Stimulated activated CD4-positive, alpha-beta T cell treated with anti-CD3 and anti-CD28 coated beads, Interleukin-4, amount 100 ng/mL, for 4 hours (primary cell): ENCODE data around the gene TANGO2.

ENCODE experiments used
- DNase-seq, 2 experiments: peaks; one replicate each; pipeline ENCODE4 v3.0.0-alpha.2; 2020

TANGO2 gene

GRCh38 chr22:19984201-19984753 lies 36.6 kb upstream of the TANGO2 start:
- DNase-seq: no peak

DNA sequence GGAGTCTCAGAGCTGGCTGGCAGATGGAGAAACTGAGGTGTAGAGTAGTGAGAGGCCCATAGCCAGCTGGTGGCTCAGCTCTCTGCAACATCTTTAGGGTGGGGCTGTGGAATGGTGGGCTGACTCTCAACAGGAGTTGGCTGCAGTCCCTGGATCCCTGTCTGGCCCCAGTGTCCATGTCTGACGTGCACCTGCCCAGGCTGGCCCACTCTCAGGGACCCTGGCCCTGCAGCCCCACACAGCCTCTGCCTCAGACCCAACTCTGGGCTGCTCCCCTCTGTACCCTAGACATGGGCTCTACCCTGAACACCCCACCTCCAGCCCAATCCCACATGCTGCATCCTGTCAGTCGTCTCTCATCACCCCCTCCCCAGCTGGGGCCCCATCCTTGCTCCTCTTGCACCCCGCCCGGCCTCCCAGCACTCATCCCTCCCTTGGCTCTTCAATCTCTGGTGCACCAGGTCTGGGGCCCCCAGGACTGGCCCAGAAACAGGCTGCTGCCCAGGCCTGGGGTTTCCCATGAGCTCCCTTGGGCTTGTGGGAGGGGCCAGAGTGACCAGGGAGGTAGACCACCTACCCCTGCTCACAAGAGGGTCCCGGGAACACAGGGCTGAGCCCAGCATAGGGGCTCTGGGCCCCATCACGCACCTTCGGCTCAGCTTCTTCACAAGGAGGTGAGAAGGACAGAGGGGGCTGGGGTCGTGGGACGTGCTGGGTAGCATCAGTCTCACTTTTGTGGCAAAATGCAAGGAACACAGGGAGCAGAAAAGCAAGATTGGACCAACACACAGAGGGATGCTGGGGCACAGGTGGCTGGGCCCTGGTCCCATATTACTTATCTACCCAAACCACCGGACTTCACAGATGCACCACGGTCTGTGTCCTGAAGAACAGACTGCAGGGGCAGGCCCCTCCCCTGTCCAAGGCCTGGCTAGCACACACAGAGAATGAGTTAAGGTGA lies 35.8 kb upstream of the TANGO2 start:
- DNase-seq: no peak

- no peak for DNase-seq
Measured at GRCh38 chr22:19986011-19986409, 34.9 kb upstream of the TANGO2 start.

DNA sequence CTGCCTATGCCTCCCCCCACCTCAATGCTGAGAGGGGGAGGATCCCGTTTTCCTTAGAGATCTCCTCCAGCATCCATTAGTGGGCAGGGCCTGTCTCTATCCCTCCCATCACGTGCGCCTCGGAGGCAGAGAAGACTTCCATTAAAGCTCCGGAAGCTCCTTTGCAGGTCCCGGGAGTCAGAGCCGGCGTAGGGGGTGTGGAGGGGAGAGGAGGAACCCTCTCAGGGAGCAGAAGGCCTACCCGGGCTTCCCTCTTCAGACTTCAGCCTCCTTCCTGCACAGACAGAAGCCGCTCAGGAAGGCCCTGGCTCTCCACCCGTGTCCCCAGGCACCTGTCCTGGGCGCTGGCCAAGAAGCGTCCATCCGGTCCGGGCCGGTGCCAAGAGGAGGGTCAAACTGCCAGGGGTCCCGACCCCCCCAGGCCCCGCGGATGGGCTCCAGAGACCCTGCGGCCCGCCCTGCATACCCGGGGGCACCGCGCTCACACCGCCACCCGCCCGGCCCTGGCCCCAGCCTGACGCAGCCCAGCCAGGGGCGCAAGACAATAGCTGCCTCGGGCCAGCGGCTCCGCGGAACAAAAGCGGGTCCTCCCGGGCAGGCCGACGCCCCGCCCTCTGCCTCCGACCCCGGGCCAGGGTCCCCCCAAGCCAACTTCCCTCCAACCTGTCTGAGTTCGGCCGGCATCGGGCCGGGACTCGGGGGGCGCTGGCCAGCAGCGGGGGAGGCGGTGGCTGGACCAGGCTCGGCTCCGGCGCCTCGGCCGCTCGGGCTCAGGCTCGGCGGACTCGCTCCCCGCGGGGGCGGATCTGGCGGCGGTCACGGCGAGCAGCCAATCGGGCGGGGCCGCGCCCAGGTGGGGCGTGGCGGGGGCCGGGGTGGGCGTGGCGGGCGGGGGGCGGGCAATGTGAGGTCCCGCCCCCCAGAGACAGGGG lies 34.2 kb upstream of the TANGO2 start:
- peak; percentile 33 to 58 for DNase-seq

- no peak for DNase-seq
Measured at GRCh38 chr22:19987394-19988306, 33.3 kb upstream of the TANGO2 start.

- DNase-seq: no peak
Measured at GRCh38 chr22:19988331-19988808, 32.5 kb upstream of the TANGO2 start.

- no peak for DNase-seq
Measured at GRCh38 chr22:19988965-19989724, 31.8 kb upstream of the TANGO2 start.

DNA sequence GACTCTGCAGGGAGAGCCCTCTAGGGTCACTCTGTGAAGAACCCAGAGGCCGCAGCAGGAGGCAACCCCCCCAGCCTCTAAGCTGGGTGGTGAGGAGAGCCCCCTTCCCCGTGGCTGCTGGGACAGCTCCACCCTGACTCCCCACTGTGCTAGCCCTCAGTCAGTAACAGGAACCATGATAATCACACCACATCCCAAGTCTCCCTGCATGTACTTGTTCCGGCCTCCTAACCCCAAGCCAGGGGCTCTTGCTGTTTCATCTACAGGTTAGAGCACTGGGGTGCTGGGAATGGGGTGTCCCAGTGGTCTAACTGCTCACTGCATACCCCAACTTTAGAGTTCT lies 31.2 kb upstream of the TANGO2 start:
- no peak for DNase-seq

GRCh38 chr22:19990188-19990587 lies 30.7 kb upstream of the TANGO2 start:
- DNase-seq: no peak

DNA sequence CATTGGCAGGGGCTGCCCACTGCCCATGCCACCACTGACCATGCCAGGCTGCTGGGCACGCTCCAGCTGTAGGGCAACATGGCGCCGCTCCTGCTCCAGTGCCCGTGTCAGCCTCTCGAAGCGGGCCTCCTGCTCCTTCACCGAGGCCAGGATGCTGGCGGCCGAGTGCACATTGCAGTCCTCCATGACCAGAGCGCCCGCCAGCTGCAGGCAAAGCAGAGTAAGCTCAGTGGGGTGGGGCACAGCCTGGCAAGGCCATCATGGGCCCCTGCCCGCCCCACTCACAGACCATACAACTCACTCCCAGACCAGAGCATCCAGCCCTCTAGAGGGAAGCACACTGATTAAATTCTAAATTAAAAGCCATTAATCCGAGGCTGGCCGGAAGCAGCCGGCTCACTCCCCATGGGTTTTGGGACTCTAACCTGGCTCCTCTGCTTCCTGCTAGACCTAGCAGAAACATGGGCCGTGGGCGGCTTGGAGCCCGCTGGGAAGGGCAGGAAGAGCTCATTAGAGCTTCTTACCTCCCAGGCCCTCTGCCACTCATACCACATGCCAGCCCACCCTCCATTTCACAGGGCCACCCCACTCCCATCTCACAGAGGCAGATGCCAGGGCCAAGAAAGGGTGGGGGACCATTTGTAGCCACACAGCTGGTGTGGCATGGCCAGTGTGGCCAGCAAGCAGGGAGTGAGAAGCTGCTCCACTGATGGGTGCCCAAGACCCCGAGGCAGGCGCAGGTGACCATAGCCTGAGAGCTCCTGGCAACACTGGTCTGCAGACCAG lies 30.1 kb upstream of the TANGO2 start:
- DNase-seq: no peak

DNA sequence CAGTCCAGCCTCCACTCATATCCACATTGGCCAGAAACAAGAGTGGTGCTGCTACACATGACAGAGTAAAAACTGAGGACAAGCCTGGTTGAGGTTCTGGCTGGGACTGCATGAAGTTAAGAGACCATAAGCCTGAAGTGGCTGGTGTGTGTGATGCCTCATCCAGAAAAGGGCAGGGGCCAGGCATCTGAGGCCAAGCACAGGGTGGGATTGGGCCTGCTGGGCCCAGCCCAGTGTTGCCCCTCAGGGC lies 29.6 kb upstream of the TANGO2 start:
- no peak for DNase-seq

GRCh38 chr22:19991645-19992451 lies 29.1 kb upstream of the TANGO2 start:
- DNase-seq: no peak

DNA sequence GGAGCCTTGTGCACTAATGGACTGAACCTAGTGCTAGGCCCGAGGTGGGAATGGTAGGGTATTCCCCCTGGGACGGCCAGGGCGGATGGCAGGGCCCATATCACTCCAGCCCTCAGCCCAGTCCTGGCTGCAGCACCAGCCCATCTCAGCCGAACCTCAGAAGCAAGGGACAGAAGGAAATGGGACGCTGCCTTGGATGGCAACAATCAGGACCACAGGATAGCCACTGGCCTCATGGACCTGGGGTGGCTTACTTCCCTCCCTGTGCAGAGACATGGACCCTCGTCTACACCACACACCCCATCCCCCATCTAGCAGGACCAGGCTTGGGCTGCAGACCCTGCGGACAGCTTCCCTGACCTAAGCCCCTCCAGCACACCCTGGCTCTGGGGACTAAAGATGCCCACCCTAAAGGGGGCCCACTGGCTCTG lies 28.4 kb upstream of the TANGO2 start:
- DNase-seq: no peak

- no peak for DNase-seq
Measured at GRCh38 chr22:19992921-19993355, 28.0 kb upstream of the TANGO2 start.

DNA sequence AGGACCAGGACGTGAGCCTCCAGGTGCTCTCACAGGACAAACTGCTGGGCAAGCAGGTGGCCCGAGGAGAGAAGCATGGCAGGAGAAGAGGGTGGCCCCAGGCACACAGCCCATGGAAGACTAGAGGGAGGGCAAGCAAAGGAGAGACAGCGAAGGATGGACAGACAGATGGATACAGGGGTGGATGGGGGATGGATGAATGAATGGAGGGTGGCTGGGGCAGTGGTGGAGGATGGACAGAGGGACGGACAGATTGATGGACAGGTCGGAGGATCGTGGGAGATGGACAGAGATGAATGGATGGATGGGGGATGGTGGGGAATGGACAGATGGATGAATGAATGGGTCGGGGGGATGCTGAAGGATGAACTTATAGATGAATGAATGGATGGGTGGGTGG lies 27.0 kb upstream of the TANGO2 start:
- DNase-seq: no peak

DNA sequence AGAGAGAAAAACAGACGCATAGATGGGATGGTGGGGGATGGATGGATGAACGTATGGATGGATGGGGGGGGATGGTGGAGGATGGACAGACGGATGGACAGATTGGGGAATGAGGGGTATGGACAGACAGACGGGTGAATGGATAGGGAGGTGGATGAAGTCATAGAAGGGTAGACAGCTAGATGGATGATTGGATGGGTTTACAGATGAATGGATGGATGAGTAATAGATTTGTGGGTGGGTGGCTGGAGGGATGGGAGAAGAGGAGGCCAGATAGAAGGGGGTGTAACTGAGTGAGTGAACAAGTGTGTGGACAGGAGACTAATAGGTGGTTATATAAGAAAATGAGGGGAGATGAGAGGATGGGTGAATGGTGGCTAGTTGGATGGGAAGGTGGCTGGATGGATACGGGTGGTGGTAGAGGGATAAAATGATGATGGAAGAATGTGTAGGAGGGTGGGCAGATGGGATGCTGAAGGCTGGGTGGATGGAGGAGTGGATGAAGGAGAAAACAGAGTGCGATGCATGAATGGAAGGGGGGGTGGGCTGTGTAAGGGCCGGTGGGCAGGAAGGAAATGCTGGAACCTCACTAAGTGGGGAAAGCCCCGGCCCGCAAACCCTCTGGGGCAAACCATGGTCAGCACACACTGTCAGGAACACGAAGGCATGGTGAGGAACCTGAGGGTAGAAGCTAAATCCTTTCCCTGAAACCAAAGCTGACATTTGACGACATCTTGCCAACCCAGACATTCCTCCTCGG lies 25.9 kb upstream of the TANGO2 start:
- DNase-seq: no peak

DNA sequence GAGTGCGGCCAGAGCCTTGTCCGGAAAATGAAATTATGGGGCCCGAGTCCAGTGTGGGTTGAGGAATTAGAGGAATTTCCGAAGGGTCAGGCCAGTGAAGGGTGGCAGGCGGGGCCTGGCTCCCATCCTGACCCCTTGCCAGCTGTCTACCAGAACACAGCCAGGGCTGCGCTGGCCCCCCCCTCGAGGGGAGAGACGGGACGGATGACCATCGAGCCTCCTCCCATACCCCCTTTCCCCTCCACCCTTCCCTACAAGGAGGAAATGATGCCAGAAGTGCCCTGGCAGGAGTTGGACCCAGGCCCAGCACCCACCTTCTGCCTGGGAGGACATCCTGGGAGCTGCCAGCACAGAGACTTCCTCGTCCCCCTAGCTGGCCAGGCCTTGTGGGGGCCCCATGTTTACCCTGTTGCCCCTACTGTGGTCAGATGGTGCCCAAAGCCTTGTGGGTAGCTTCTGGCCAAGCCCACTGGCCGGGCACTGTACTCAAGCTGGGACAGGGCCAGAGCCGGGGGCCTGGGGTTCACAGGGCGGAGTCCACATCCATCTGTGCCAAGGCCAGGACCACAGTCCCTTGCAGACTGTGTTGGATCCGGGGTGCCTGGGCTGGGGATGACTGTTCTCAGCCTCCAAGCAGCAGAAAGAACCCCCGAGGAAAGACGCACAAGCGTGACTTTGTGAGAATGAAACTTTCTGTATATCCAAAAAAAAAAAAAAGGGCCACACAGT lies 25.1 kb upstream of the TANGO2 start:
- DNase-seq: no peak

GRCh38 chr22:19996694-19997384 lies 24.1 kb upstream of the TANGO2 start:
- no peak for DNase-seq
